ENCODE results near the gene TOR1A. TPM values are rescaled to one million over a fixed set of nuclear protein-coding genes. Genes with fewer than 3 reads are reported as not detected.
A peak's percentile ranks its signal among the peaks of the same experiment; 100 is the strongest.

TOR1A gene
- total RNA-seq, 2 experiments from 2014 or later: 31.9 to 32.4 TPM

GRCh38 chr9:129838707-129839259 is 14.8 kb upstream of the TOR1A start:
- CTCF ChIA-PET: interaction anchor here (0.6 to 0.9 kb wide), 6 partner anchors 10 to 161 kb away, joined by 3 read pairs; no protein-coding TSS in a partner anchor
- H3K27ac Mint-ChIP-seq: peak overlapping the region; percentile 83
- POLR2A ChIA-PET: interaction anchor here (0.6 to 3.6 kb wide), 9 partner anchors 10 to 72 kb away, joined by 3 to 20 read pairs (median 4); no protein-coding TSS in a partner anchor
- peaks cover 24% of the 10 kb centered on the region for H3K36me3 Mint-ChIP-seq (ENCODE audit: low read depth)
- ATAC-seq (peak; percentile 56), DNase-seq (peak; percentile 72)
- H3K4me1 Mint-ChIP-seq (ENCODE audit: low read depth): peaks cover 61% of the 10 kb centered on the region
- no peak for TF ChIP-seq CTCF (IDR thresholded peaks at IDR 0.05)
- no peaks in the 10 kb centered on the region for H3K9me3 Mint-ChIP-seq
- intact Hi-C loops (cut with micrococcal nuclease): no loop called here
- peak overlapping the region; percentile 42 for H3K4me3 Mint-ChIP-seq
- no peaks in the 10 kb centered on the region for H3K27me3 Mint-ChIP-seq

GRCh38 chr9:129836311-129837007 is 12.5 kb upstream of the TOR1A start:
- Mint-ChIP-seq H3K4me1 (ENCODE audit: low read depth) (peaks cover 61% of the 10 kb centered on the region), H3K27me3 (no peaks in the 10 kb centered on the region), H3K27ac (peak overlapping the region; percentile 95), H3K4me3 (peak overlapping the region; percentile 85), H3K9me3 (no peaks in the 10 kb centered on the region), H3K36me3 (ENCODE audit: low read depth) (peaks cover 35% of the 10 kb centered on the region)
- ChIA-PET POLR2A (interaction anchor here (0.6 to 4.4 kb wide), 13 partner anchors 10 to 203 kb away, joined by 3 to 44 read pairs (median 4); partner anchors contain the start of gene PTGES), CTCF (interaction anchor here (0.8 kb wide), 1 partner anchor 49 kb away, joined by 3 read pairs; no protein-coding TSS in a partner anchor)
- TF ChIP-seq CTCF (IDR thresholded peaks at IDR 0.05): no peak
- intact Hi-C loops (cut with micrococcal nuclease): no loop called here
- peak; percentile 76 for DNase-seq
- ATAC-seq: no peak

- ChIA-PET CTCF (interaction anchor here (1.0 kb wide), 1 partner anchor 25 kb away, joined by 3 read pairs; no protein-coding TSS in a partner anchor), POLR2A (interaction anchor here (0.6 to 4.4 kb wide), 15 partner anchors 9 to 203 kb away, joined by 3 to 44 read pairs (median 4); no protein-coding TSS in a partner anchor)
- intact Hi-C loops (cut with micrococcal nuclease): no loop called here
- no peaks in the 10 kb centered on the region for H3K27me3 Mint-ChIP-seq
- TF ChIP-seq CTCF (IDR thresholded peaks at IDR 0.05): no peak
- ATAC-seq (no peak), DNase-seq (peak; percentile 41)
- H3K4me1 Mint-ChIP-seq (ENCODE audit: low read depth): peaks cover 56% of the 10 kb centered on the region
- H3K9me3 Mint-ChIP-seq: no peaks in the 10 kb centered on the region
- H3K4me3 Mint-ChIP-seq: peak overlapping the region; percentile 85
- peaks cover 38% of the 10 kb centered on the region for H3K36me3 Mint-ChIP-seq (ENCODE audit: low read depth)
- H3K27ac Mint-ChIP-seq: peak overlapping the region; percentile 95
Observed at GRCh38 chr9:129835860-129836223, 11.9 kb upstream of the TOR1A start.

- Mint-ChIP-seq H3K4me1 (ENCODE audit: low read depth) (peaks cover 55% of the 10 kb centered on the region), H3K4me3 (peak within 1 kb of the TSS; percentile 85), H3K27ac (peak within 1 kb of the TSS; percentile 95), H3K27me3 (no peaks in the 10 kb centered on the region), H3K36me3 (ENCODE audit: low read depth) (peaks cover 40% of the 10 kb centered on the region), H3K9me3 (no peaks in the 10 kb centered on the region)
- ATAC-seq (peak; percentile 94), DNase-seq (peak; percentile 97)
- ChIA-PET CTCF (interaction anchor here (1.0 to 1.2 kb wide), 2 partner anchors 26 to 33 kb away, joined by 3 to 4 read pairs; no protein-coding TSS in a partner anchor), POLR2A (interaction anchor here (0.6 to 4.4 kb wide), 21 partner anchors 8 to 204 kb away, joined by 3 to 44 read pairs (median 5); partner anchors contain the start of genes TOR1A and TOR1B)
- no peak for TF ChIP-seq CTCF (IDR thresholded peaks at IDR 0.05)
- intact Hi-C loops (cut with micrococcal nuclease): no loop called here
Observed at GRCh38 chr9:129835128-129835859, 11.4 kb upstream of the TOR1A start, which contains the start of the genes C9orf78 and USP20. C9orf78 (minus strand) TSS chr9:129835275; CDS start chr9:129835221, 54 bp downstream. USP20 (plus strand) TSS chr9:129835458; CDS start chr9:129852556, 17,098 bp downstream.

Data from activated CD8-positive, alpha-beta T cell treated with anti-CD3 and anti-CD28 coated beads for 36 hours (primary cell).